Small intestine (tissue), 7 donors: ENCODE results near the gene ORC5. TPM values are rescaled to one million over a fixed set of nuclear protein-coding genes. Genes with fewer than 3 reads are reported as not detected.

Experiments
- DNase-seq, 2 donors: peaks; one replicate each; pipeline versions ENCODE4 v3.0.0 to v3.0.0-alpha.2; 2013
- FAIRE-seq: peaks from 2 replicates; lab custom pipeline; 2012; peaks lifted over from hg19 to GRCh38; lab: Jason Lieb, UNC
- H3K27ac ChIP-seq, 3 donors: one replicate each; pipeline ENCODE4 v1.5.1; 2013; ENCODE audit warnings: low read length in 2 of 3, mild to moderate bottlenecking in 2 of 3, control low read depth in 1 of 3, inconsistent platforms in 1 of 3, low read depth in 1 of 3, moderate library complexity in 1 of 3
- H3K27me3 ChIP-seq, 3 donors: one replicate each; pipeline ENCODE4 v1.6.1; 2013; ENCODE audit warnings: low read length in 3 of 3, inconsistent platforms in 1 of 3; ENCODE audit not compliant: control insufficient read depth in 3 of 3, insufficient read depth in 3 of 3
- H3K36me3 ChIP-seq, 3 donors: one replicate each; pipeline ENCODE4 v1.6.1; 2013; ENCODE audit warnings: low read length in 3 of 3, inconsistent platforms in 1 of 3, low read depth in 1 of 3, mild to moderate bottlenecking in 1 of 3, moderate library complexity in 1 of 3; ENCODE audit not compliant: control insufficient read depth in 3 of 3, insufficient read depth in 2 of 3
- H3K4me1 ChIP-seq, 3 donors: one replicate each; pipeline ENCODE4 v1.6.1; 2013; ENCODE audit warnings: low read length in 2 of 3, inconsistent platforms in 1 of 3, low read depth in 1 of 3, mild to moderate bottlenecking in 1 of 3, moderate library complexity in 1 of 3; ENCODE audit not compliant: control insufficient read depth in 3 of 3, insufficient read depth in 2 of 3
- H3K4me3 ChIP-seq, 3 donors: one replicate each; pipeline ENCODE4 v1.5.1; 2013; ENCODE audit warnings: low read length in 3 of 3, control low read depth in 1 of 3, inconsistent platforms in 1 of 3, low read depth in 1 of 3, mild to moderate bottlenecking in 1 of 3, moderate library complexity in 1 of 3
- H3K9me3 ChIP-seq, 2 donors: one replicate each; pipeline ENCODE4 v1.6.1; 2013; ENCODE audit warnings: low read depth in 1 of 2, low read length in 1 of 2; ENCODE audit not compliant: control insufficient read depth in 2 of 2, insufficient read depth in 1 of 2
- WGBS, 3 donors: extraction: QIAGEN DNeasy Blood & Tissue Kit; methylation state at CpG; one replicate each; pipeline ENCODE4 v1.1.7; 2013; 5-methylcytosine and 5-hydroxymethylcytosine counted together
- polyA plus RNA-seq, 4 donors: library from polyadenylated mRNA; stranded (reverse) in 3 of 4; unstranded in 1 of 4; fragments of 200-250 nt in 3 of 4; fragments of 120-200 nt in 1 of 4; gene quantifications; one replicate each; pipeline versions ENCODE4 v1.2.1 to v1.2.3, GENCODE V29; 2013
- donor health status: healthy with polysubstance abuse.
- donor health status: control.
- donor health status: control.
- donor health status: Bipolar disorder and iron deficiency.
- donor health status: healthy.

ORC5 gene
- polyA plus RNA-seq, 4 donors = 3.8 to 18.4 (median 8.6) TPM

- H3K4me1 ChIP-seq = no peaks in the 10 kb centered on the region
- H3K4me3 ChIP-seq = no peak overlapping the region
- FAIRE-seq (no peak), DNase-seq (no peak)
- no peaks in the 10 kb centered on the region for H3K9me3 ChIP-seq
- H3K27ac ChIP-seq = no peak overlapping the region
- peaks cover 8 to 14% (median 10%) of the 10 kb centered on the region in 3 donors for H3K36me3 ChIP-seq
- no peaks in the 10 kb centered on the region for H3K27me3 ChIP-seq
- 79 to 93% (median 89%) methylated on average over 2 of the region's 2 CpGs for WGBS, 3 donors
Observed at GRCh38 chr7:104136561-104136960, 71.3 kb downstream of the ORC5 start.

GRCh38 chr7:104135760-104136558 is 71.9 kb downstream of the ORC5 start:
- WGBS, 3 donors = 50 to 71% (median 66%) methylated on average over 4 of the region's 4 CpGs

GRCh38 chr7:104133238-104133637 is 74.6 kb downstream of the ORC5 start:
- FAIRE-seq (no peak), DNase-seq (no peak)
- Histone ChIP-seq H3K4me1 (no peaks in the 10 kb centered on the region), H3K9me3 (no peaks in the 10 kb centered on the region), H3K36me3 (peaks cover 10 to 13% (median 12%) of the 10 kb centered on the region in 3 donors), H3K27me3 (no peaks in the 10 kb centered on the region), H3K27ac (no peak overlapping the region), H3K4me3 (no peak overlapping the region)

More at GRCh38 chr7:104135760-104136558, 71.9 kb downstream of the ORC5 start:
- FAIRE-seq (no peak), DNase-seq (no peak)
- no peaks in the 10 kb centered on the region for H3K27me3 ChIP-seq
- H3K36me3 ChIP-seq = peaks cover 8 to 14% (median 10%) of the 10 kb centered on the region in 3 donors
- H3K4me3 ChIP-seq = no peak overlapping the region
- H3K27ac ChIP-seq = no peak overlapping the region
- no peaks in the 10 kb centered on the region for H3K4me1 ChIP-seq
- H3K9me3 ChIP-seq = no peaks in the 10 kb centered on the region

- Histone ChIP-seq H3K4me3 (no peak overlapping the region), H3K4me1 (no peaks in the 10 kb centered on the region), H3K27me3 (no peaks in the 10 kb centered on the region), H3K27ac (no peak overlapping the region), H3K9me3 (no peaks in the 10 kb centered on the region), H3K36me3 (peaks cover 8 to 15% (median 11%) of the 10 kb centered on the region in 3 donors)
- DNase-seq = no peak
- 93 to 96% (median 94%) methylated on average over 4 of the region's 4 CpGs for WGBS, 3 donors
- FAIRE-seq = no peak
Observed at GRCh38 chr7:104130726-104131125, 77.1 kb downstream of the ORC5 start.

- FAIRE-seq = no peak
- WGBS, 3 donors = 90 to 97% (median 95%) methylated on average over 2 of the region's 2 CpGs
Observed at GRCh38 chr7:104127204-104127603, 80.6 kb downstream of the ORC5 start.

GRCh38 chr7:104126411-104126841 is 81.4 kb downstream of the ORC5 start:
- 72 to 90% (median 89%) methylated on average over 4 of the region's 4 CpGs for WGBS, 3 donors
- no peak overlapping the region for H3K27ac ChIP-seq
- no peaks in the 10 kb centered on the region for H3K4me1 ChIP-seq
- no peak for FAIRE-seq
- DNase-seq = no peak
- no peaks in the 10 kb centered on the region for H3K27me3 ChIP-seq
- H3K4me3 ChIP-seq = no peak overlapping the region
- H3K9me3 ChIP-seq = no peaks in the 10 kb centered on the region
- peaks cover 6 to 7% (median 6%) of the 10 kb centered on the region in 3 donors for H3K36me3 ChIP-seq

More at GRCh38 chr7:104127204-104127603, 80.6 kb downstream of the ORC5 start:
- peaks cover 6 to 7% (median 7%) of the 10 kb centered on the region in 3 donors for H3K36me3 ChIP-seq
- H3K27me3 ChIP-seq = no peaks in the 10 kb centered on the region
- no peak overlapping the region for H3K4me3 ChIP-seq
- H3K4me1 ChIP-seq = no peaks in the 10 kb centered on the region
- no peaks in the 10 kb centered on the region for H3K9me3 ChIP-seq
- DNase-seq = no peak
- no peak overlapping the region for H3K27ac ChIP-seq

- 76 to 91% (median 84%) methylated on average over 4 of the region's 4 CpGs for WGBS, 3 donors
Observed at GRCh38 chr7:104124893-104125477, 82.8 kb downstream of the ORC5 start.

GRCh38 chr7:104124469-104124868 is 83.3 kb downstream of the ORC5 start:
- no peak overlapping the region for H3K4me3 ChIP-seq
- DNase-seq (peak; percentile 8 to 19), FAIRE-seq (no peak)
- no peaks in the 10 kb centered on the region for H3K27me3 ChIP-seq
- H3K4me1 ChIP-seq = no peaks in the 10 kb centered on the region
- WGBS, 3 donors = 85 to 89% (median 85%) methylated on average over 3 of the region's 3 CpGs
- no peaks in the 10 kb centered on the region for H3K9me3 ChIP-seq
- H3K27ac ChIP-seq = no peak overlapping the region
- peaks cover 3 to 6% (median 5%) of the 10 kb centered on the region in 3 donors for H3K36me3 ChIP-seq

More at GRCh38 chr7:104124893-104125477, 82.8 kb downstream of the ORC5 start:
- peaks cover 3 to 6% (median 5%) of the 10 kb centered on the region in 3 donors for H3K36me3 ChIP-seq
- H3K27ac ChIP-seq = no peak overlapping the region
- no peaks in the 10 kb centered on the region for H3K4me1 ChIP-seq
- H3K9me3 ChIP-seq = no peaks in the 10 kb centered on the region
- FAIRE-seq (no peak), DNase-seq (no peak)
- no peak overlapping the region for H3K4me3 ChIP-seq
- H3K27me3 ChIP-seq = no peaks in the 10 kb centered on the region
